ENCODE data around the gene SHISAL1.
"Not testable (repeated sequence)": the region's sequence is repeated elsewhere in the genome, so short reads cannot be mapped to it uniquely, and the experiment has no call there.

SHISAL1 gene

GRCh38 chr22:44245867-44246266, 66.9 kb downstream of the SHISAL1 start:
- ChIA-PET CTCF (no interaction called here), POLR2A (ENCODE audit: low non-redundant PET) (no interaction called here)
- no peak overlapping the region for H3K27ac ChIP-seq
- TF ChIP-seq CTCF (conservative IDR thresholded peaks at IDR 0.05; ENCODE audit: low read depth): no peak
- no peak for DNase-seq (ENCODE audit: low spot score)

- DNase-seq (ENCODE audit: low spot score): no peak
- CTCF ChIA-PET: no interaction called here
- no peak overlapping the region for H3K27ac ChIP-seq
- POLR2A ChIA-PET (ENCODE audit: low non-redundant PET): no interaction called here
- TF ChIP-seq CTCF (conservative IDR thresholded peaks at IDR 0.05; ENCODE audit: low read depth): no peak
These were observed 67.3 kb downstream of the SHISAL1 start for GRCh38 chr22:44245438-44245837.

- POLR2A ChIA-PET (ENCODE audit: low non-redundant PET): no interaction called here
- CTCF ChIA-PET: interaction anchor here (0.6 kb wide), 1 partner anchor 814 kb away, joined by 4 read pairs; no protein-coding TSS in a partner anchor
- no peak for TF ChIP-seq CTCF (conservative IDR thresholded peaks at IDR 0.05; ENCODE audit: low read depth)
- DNase-seq (ENCODE audit: low spot score): no peak
- H3K27ac ChIP-seq: no peak overlapping the region
These were observed 68.4 kb downstream of the SHISAL1 start for GRCh38 chr22:44244265-44244822.

- ChIA-PET POLR2A (ENCODE audit: low non-redundant PET) (no interaction called here), CTCF (interaction anchor here (0.6 kb wide), 1 partner anchor 813 kb away, joined by 4 read pairs; no protein-coding TSS in a partner anchor)
- no peak for TF ChIP-seq CTCF (conservative IDR thresholded peaks at IDR 0.05; ENCODE audit: low read depth)
- DNase-seq (ENCODE audit: low spot score): no peak
- no peak overlapping the region for H3K27ac ChIP-seq
These were observed 69.0 kb downstream of the SHISAL1 start for GRCh38 chr22:44243761-44244160.

GRCh38 chr22:44242946-44243724, 69.6 kb downstream of the SHISAL1 start:
- no peak for DNase-seq (ENCODE audit: low spot score)
- CTCF ChIA-PET: no interaction called here
- TF ChIP-seq CTCF (conservative IDR thresholded peaks at IDR 0.05; ENCODE audit: low read depth): no peak
- no peak overlapping the region for H3K27ac ChIP-seq
- POLR2A ChIA-PET (ENCODE audit: low non-redundant PET): no interaction called here

GRCh38 chr22:44241121-44241520, 71.6 kb downstream of the SHISAL1 start:
- DNase-seq (ENCODE audit: low spot score); H3K27ac ChIP-seq; CTCF ChIA-PET; POLR2A ChIA-PET (ENCODE audit: low non-redundant PET): not testable (repeated sequence)

- no peak for DNase-seq (ENCODE audit: low spot score)
- no peak for TF ChIP-seq CTCF (conservative IDR thresholded peaks at IDR 0.05; ENCODE audit: low read depth)
- ChIA-PET CTCF (no interaction called here), POLR2A (ENCODE audit: low non-redundant PET) (no interaction called here)
- no peak overlapping the region for H3K27ac ChIP-seq
These were observed 75.5 kb downstream of the SHISAL1 start for GRCh38 chr22:44237290-44237689.

GRCh38 chr22:44234372-44234771, 78.4 kb downstream of the SHISAL1 start:
- DNase-seq (ENCODE audit: low spot score); POLR2A ChIA-PET (ENCODE audit: low non-redundant PET); CTCF ChIA-PET; H3K27ac ChIP-seq: not testable (repeated sequence)

Measured in RWPE1 (cell line).